WERI-Rb-1 (cell line): ENCODE data around the gene VEGFA.
A peak's percentile ranks its signal among the peaks of the same experiment; 100 is the strongest.

ENCODE experiments used
- DNase-seq: peaks from one replicate; pipeline ENCODE4 v3.0.0-alpha.2; 2020
- H3K27ac ChIP-seq: fragments of 250-450 bp; sonication (Bioruptor Pico); 2 replicates; pipeline ENCODE4 v1.5.1; 2020; ENCODE audit warnings: mild to moderate bottlenecking, moderate library complexity
- H3K27me3 ChIP-seq: fragments of 250-450 bp; sonication (Bioruptor Pico); 2 replicates; pipeline ENCODE4 v1.5.1; 2021; ENCODE audit warnings: mild to moderate bottlenecking, low read depth, moderate library complexity; ENCODE audit not compliant: insufficient read depth, severe bottlenecking
- H3K36me3 ChIP-seq: fragments of 250-450 bp; sonication (Bioruptor Pico); 2 replicates; pipeline ENCODE4 v1.5.1; 2020; ENCODE audit warnings: mild to moderate bottlenecking, moderate library complexity
- H3K4me3 ChIP-seq: 2 replicates; pipeline ENCODE4 v1.5.1; 2011; ENCODE audit warnings: low read depth, mild to moderate bottlenecking, control low read depth, low read length
- H3K9me3 ChIP-seq: fragments of 250-450 bp; sonication (Bioruptor Pico); 2 replicates; pipeline ENCODE4 v1.5.1; 2021; ENCODE audit warnings: mild to moderate bottlenecking, moderate library complexity; ENCODE audit not compliant: severe bottlenecking
- TF ChIP-seq, protein P1 (sequence below): IDR thresholded peaks from 2 replicates; pipeline ENCODE4 v1.5.1; 2011; ENCODE audit warnings: low read depth, mild to moderate bottlenecking, control low read depth, inconsistent platforms, low read length

VEGFA gene

DNA sequence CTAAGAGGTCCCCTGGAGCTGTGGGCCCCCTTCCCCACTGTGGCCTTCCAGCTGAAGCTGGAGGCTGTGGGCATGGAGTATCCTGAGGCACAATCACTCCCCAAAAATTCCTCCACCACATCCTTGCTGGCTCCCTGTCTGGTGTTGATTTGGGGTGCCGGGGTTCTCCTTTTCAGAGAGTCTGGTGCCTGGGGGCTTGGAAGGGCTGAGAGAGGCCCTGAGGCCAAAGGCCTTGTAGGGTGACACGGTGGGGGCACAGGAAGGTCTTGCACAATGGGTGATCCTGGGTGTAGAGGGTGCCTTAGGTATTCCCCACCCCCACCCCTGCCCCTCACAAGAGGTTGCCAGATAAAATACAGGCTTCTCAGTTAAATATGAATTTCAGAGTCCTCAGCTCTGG, 33.2 kb upstream of the VEGFA start:
- Histone ChIP-seq H3K9me3 (no peaks in the 10 kb centered on the region), H3K27me3 (no peaks in the 10 kb centered on the region), H3K36me3 (no peaks in the 10 kb centered on the region), H3K27ac (no peak overlapping the region), H3K4me3 (no peak overlapping the region)
- peak; percentile 4 for DNase-seq
- TF ChIP-seq, protein P1, sequence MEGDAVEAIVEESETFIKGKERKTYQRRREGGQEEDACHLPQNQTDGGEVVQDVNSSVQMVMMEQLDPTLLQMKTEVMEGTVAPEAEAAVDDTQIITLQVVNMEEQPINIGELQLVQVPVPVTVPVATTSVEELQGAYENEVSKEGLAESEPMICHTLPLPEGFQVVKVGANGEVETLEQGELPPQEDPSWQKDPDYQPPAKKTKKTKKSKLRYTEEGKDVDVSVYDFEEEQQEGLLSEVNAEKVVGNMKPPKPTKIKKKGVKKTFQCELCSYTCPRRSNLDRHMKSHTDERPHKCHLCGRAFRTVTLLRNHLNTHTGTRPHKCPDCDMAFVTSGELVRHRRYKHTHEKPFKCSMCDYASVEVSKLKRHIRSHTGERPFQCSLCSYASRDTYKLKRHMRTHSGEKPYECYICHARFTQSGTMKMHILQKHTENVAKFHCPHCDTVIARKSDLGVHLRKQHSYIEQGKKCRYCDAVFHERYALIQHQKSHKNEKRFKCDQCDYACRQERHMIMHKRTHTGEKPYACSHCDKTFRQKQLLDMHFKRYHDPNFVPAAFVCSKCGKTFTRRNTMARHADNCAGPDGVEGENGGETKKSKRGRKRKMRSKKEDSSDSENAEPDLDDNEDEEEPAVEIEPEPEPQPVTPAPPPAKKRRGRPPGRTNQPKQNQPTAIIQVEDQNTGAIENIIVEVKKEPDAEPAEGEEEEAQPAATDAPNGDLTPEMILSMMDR: no peak

DNA sequence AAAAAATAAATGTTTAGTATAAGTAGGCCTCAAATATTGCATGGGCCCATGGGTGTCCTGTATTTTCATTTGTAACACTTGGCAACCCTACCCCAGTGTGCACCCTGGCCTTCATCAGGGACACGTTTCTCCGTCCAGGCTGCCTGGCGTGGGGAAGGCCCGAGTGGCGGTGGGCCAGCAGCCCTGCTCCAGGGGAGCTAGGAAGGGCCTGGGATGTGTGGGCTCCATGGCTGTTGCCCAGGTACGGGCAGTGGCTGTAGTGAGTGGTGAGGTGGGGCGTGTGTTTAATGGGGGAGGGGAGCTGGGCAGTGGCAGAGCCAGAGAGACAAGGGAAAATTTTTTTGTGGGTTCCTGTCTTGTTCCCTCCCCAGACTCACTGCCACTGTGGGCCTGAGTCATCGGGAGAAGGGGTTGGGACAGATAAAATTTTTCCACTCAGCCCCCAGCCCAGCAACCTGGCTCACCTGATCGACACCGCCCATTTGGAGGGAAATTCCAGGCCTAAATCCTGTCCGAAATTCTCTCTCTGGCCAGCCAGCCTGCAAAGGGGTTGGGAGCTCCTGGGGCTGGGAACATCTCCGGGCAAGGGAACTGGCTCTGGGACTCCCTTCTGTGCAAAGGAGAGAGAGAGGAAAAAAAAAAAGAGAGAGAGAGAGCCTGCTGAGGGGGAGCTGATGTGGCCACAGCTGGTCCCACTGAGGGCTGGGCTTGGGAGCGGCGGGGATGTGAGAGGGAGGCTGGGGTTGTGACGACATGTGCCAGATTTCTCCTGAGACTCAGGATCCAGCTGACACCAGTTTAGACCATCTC, 32.5 kb upstream of the VEGFA start:
- TF ChIP-seq, protein P1: no peak
- no peak overlapping the region for H3K4me3 ChIP-seq
- no peaks in the 10 kb centered on the region for H3K9me3 ChIP-seq
- no peaks in the 10 kb centered on the region for H3K27me3 ChIP-seq
- DNase-seq: peak; percentile 25
- H3K27ac ChIP-seq: no peak overlapping the region
- H3K36me3 ChIP-seq: no peaks in the 10 kb centered on the region

DNA sequence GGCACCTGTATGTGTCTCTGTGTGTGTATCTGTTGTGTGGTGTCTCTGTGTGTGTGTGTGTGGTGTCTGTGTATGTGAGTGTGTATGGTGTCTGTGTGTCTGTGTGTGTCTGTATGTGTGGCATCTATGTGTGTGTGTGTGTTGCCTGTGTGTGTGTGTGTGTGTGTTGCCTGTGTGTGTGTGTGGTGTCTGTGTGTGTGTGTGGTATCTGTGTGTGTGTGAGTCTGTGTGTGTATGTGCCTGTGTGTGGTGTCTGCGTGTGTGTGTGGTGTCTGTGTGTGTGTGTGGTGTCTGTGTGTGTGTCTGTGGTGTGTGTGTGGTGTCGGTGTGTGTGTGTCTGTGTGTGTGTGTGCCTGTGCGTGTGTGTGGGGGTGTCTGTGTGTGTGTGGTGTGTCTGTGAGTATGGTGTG, 31.7 kb upstream of the VEGFA start:
- TF ChIP-seq, protein P1: no peak
- DNase-seq: no peak
- Histone ChIP-seq H3K36me3 (no peaks in the 10 kb centered on the region), H3K27ac (no peak overlapping the region), H3K4me3 (no peak overlapping the region), H3K9me3 (no peaks in the 10 kb centered on the region), H3K27me3 (no peaks in the 10 kb centered on the region)

DNA sequence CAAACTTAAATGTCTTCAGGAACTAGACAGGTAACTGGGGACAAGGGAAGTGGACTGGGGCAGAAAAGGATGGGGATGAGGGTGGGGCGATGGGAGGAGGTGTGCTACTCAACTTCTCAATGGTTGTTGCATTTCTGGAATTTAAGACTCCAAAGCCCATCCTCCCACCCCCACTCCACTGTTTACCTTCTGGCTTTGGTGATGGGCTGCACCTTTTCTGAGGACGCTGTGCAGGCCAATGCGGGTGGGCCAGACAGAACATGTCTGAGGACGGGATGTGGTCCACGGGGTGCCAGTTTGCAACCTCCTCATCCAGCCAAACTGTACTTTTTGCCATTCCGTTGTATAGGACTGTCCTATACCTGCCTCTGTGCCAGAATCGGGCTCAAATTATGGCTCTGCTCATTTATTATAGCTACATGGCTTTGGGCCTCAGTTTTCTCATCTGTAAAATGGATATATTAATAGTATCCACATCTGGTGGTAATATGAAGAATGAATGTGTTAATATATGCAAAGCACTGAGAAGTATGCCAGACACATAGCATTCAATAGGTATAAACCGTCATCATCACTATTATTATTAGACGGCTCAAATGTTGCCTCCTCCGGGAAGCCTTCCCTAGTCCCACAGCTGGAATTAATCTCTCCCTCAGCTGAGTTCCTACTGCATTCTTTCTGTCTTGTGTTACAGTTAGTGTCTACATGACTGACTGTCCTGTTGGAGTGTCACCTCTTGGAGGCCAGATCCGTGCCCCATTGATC, 31.0 kb upstream of the VEGFA start:
- no peaks in the 10 kb centered on the region for H3K36me3 ChIP-seq
- peak; percentile 17 for DNase-seq
- TF ChIP-seq, protein P1: no peak
- H3K27ac ChIP-seq: no peak overlapping the region
- no peak overlapping the region for H3K4me3 ChIP-seq
- H3K9me3 ChIP-seq: no peaks in the 10 kb centered on the region
- H3K27me3 ChIP-seq: no peaks in the 10 kb centered on the region

DNA sequence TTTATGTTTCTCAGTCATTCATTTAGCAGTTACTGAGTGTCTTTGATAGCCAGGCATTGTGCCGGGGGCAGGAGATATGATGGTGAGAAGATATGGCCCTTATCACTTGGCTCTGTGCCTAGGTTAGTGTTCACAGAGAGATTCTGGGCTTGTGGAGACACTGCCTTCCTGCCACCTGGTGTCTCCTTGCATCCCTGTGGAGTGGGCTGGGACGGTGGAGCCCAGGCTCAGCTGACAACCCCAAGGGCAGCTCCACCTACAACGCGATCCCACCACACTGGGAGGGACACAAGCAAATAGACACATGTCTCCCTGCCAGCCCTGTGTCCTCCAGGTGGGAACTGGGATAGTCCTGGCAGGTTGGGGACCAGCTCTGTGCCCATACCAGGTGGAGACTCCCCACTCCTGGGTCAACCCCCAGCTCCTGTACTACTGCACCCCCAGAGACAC, 30.3 kb upstream of the VEGFA start:
- TF ChIP-seq, protein P1: no peak
- H3K27me3 ChIP-seq: no peaks in the 10 kb centered on the region
- DNase-seq: peak; percentile 34
- H3K27ac ChIP-seq: peak overlapping the region; percentile 63
- no peaks in the 10 kb centered on the region for H3K36me3 ChIP-seq
- no peaks in the 10 kb centered on the region for H3K9me3 ChIP-seq
- no peak overlapping the region for H3K4me3 ChIP-seq
